Liver (tissue), 3 donors: ENCODE results near the gene STC2.

ENCODE experiments used
- FOXA1 ChIP-seq: IDR thresholded peaks from 2 replicates; pipeline ENCODE4 v1.6.1; 2016; ENCODE audit warnings: antibody characterized with exemption
- FOXA2 ChIP-seq: IDR thresholded peaks from 2 replicates; pipeline ENCODE4 v1.6.1; 2016; ENCODE audit warnings: antibody characterized with exemption
- GABPA ChIP-seq, 2 donors: IDR thresholded peaks in 1 of 2; conservative IDR thresholded peaks in 1 of 2; 2 replicates each; pipeline ENCODE4 v1.6.1; 2016; ENCODE audit warnings: antibody characterized with exemption in 2 of 2, mild to moderate bottlenecking in 1 of 2, moderate library complexity in 1 of 2
- JUND ChIP-seq, 2 donors: IDR thresholded peaks; 2 replicates each; pipeline ENCODE4 v1.6.1; 2016; ENCODE audit warnings: antibody characterized with exemption in 2 of 2
- RAD21 ChIP-seq, 2 donors: IDR thresholded peaks; 2 replicates each; pipeline ENCODE4 v1.6.1; 2016; ENCODE audit warnings: antibody characterized with exemption in 2 of 2, mild to moderate bottlenecking in 2 of 2
- SP1 ChIP-seq: IDR thresholded peaks from 2 replicates; pipeline ENCODE4 v1.6.1; 2018; ENCODE audit warnings: antibody characterized with exemption, mild to moderate bottlenecking
- TAF1 ChIP-seq: conservative IDR thresholded peaks from 2 replicates; pipeline ENCODE4 v1.6.1; 2016; ENCODE audit warnings: antibody characterized with exemption, mild to moderate bottlenecking
- YY1 ChIP-seq: IDR thresholded peaks from 2 replicates; pipeline ENCODE4 v1.6.1; 2016; ENCODE audit warnings: antibody characterized with exemption, mild to moderate bottlenecking
- TF ChIP-seq, protein P1 (sequence below): fragments of 150-350 bp; IDR thresholded peaks from 2 replicates; pipeline ENCODE4 v1.5.1; 2017; ENCODE audit warnings: improper control_type of control experiment, low read depth, low read length; ENCODE audit not compliant: missing input control
- TF ChIP-seq, protein P2 (sequence below): IDR thresholded peaks from 2 replicates; pipeline ENCODE4 v1.6.1; 2016; ENCODE audit warnings: antibody characterized with exemption
- TF ChIP-seq, protein P3 (sequence below): IDR thresholded peaks from 2 replicates; pipeline ENCODE4 v1.6.1; 2016; ENCODE audit warnings: antibody characterized with exemption
- TF ChIP-seq, protein P4 (sequence below): IDR thresholded peaks from 2 replicates; pipeline ENCODE4 v1.6.1; 2016; ENCODE audit warnings: antibody characterized with exemption
- TF ChIP-seq, protein P5 (sequence below): IDR thresholded peaks from 2 replicates; pipeline ENCODE4 v1.6.1; 2016; ENCODE audit warnings: antibody characterized with exemption, mild to moderate bottlenecking
- donor health status: healthy.
- donor health status: healthy.

DNA sequence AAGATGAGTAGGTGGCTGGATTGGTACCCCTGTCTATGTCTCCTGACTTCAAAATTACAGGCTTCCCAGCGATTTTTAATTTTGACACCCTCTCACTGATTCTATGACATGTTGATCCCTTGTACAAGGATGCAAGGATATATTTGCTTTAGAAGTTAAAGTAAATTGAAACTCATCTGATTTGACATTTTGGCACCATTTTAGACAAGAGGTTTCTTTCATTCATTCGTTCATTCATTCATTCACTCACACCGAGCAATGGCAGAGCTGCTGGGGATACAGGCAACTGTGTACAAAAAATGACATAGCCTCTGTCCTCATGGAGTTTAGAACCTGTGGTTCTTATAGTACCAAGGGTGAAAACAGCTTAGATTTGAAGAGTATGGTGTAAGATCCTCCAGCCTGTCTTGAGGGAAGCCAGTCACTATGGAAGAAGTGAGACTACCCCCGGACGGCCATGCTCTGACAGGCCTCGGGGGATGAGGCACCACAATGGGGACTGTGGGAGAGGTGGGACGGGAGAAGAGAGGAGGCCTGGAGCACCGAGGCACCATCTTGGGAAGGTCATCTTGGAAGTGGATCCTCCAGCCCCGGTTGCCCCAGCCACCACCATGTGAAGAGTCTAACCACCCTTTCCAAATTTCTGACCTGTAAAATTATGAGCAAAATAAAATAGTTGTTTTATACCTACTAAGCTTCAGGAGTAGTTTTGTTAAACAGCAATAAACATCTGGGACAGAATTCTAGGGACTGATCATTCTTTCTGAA, 16.2 kb downstream of the STC2 start:
- TF ChIP-seq, protein P1, sequence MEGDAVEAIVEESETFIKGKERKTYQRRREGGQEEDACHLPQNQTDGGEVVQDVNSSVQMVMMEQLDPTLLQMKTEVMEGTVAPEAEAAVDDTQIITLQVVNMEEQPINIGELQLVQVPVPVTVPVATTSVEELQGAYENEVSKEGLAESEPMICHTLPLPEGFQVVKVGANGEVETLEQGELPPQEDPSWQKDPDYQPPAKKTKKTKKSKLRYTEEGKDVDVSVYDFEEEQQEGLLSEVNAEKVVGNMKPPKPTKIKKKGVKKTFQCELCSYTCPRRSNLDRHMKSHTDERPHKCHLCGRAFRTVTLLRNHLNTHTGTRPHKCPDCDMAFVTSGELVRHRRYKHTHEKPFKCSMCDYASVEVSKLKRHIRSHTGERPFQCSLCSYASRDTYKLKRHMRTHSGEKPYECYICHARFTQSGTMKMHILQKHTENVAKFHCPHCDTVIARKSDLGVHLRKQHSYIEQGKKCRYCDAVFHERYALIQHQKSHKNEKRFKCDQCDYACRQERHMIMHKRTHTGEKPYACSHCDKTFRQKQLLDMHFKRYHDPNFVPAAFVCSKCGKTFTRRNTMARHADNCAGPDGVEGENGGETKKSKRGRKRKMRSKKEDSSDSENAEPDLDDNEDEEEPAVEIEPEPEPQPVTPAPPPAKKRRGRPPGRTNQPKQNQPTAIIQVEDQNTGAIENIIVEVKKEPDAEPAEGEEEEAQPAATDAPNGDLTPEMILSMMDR, result no peak
- no peak for TF ChIP-seq YY1
- no peak for TF ChIP-seq SP1
- TF ChIP-seq, protein P2, sequence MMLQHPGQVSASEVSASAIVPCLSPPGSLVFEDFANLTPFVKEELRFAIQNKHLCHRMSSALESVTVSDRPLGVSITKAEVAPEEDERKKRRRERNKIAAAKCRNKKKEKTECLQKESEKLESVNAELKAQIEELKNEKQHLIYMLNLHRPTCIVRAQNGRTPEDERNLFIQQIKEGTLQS, result no peak
- TF ChIP-seq, protein P3, sequence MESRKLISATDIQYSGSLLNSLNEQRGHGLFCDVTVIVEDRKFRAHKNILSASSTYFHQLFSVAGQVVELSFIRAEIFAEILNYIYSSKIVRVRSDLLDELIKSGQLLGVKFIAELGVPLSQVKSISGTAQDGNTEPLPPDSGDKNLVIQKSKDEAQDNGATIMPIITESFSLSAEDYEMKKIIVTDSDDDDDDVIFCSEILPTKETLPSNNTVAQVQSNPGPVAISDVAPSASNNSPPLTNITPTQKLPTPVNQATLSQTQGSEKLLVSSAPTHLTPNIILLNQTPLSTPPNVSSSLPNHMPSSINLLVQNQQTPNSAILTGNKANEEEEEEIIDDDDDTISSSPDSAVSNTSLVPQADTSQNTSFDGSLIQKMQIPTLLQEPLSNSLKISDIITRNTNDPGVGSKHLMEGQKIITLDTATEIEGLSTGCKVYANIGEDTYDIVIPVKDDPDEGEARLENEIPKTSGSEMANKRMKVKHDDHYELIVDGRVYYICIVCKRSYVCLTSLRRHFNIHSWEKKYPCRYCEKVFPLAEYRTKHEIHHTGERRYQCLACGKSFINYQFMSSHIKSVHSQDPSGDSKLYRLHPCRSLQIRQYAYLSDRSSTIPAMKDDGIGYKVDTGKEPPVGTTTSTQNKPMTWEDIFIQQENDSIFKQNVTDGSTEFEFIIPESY, result no peak
- TF ChIP-seq RAD21 (IDR thresholded peaks at IDR 0.05), result no peak
- TF ChIP-seq, protein P4, sequence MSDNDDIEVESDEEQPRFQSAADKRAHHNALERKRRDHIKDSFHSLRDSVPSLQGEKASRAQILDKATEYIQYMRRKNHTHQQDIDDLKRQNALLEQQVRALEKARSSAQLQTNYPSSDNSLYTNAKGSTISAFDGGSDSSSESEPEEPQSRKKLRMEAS, result no peak
- TF ChIP-seq, protein P5, sequence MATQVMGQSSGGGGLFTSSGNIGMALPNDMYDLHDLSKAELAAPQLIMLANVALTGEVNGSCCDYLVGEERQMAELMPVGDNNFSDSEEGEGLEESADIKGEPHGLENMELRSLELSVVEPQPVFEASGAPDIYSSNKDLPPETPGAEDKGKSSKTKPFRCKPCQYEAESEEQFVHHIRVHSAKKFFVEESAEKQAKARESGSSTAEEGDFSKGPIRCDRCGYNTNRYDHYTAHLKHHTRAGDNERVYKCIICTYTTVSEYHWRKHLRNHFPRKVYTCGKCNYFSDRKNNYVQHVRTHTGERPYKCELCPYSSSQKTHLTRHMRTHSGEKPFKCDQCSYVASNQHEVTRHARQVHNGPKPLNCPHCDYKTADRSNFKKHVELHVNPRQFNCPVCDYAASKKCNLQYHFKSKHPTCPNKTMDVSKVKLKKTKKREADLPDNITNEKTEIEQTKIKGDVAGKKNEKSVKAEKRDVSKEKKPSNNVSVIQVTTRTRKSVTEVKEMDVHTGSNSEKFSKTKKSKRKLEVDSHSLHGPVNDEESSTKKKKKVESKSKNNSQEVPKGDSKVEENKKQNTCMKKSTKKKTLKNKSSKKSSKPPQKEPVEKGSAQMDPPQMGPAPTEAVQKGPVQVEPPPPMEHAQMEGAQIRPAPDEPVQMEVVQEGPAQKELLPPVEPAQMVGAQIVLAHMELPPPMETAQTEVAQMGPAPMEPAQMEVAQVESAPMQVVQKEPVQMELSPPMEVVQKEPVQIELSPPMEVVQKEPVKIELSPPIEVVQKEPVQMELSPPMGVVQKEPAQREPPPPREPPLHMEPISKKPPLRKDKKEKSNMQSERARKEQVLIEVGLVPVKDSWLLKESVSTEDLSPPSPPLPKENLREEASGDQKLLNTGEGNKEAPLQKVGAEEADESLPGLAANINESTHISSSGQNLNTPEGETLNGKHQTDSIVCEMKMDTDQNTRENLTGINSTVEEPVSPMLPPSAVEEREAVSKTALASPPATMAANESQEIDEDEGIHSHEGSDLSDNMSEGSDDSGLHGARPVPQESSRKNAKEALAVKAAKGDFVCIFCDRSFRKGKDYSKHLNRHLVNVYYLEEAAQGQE, result no peak
- no peak for TF ChIP-seq JUND (IDR thresholded peaks at IDR 0.05)
- TF ChIP-seq GABPA (IDR thresholded peaks at IDR 0.05 in 1 of 2, conservative IDR thresholded peaks at IDR 0.05 in 1 of 2), result no peak
- no peak for TF ChIP-seq TAF1
- no peak for TF ChIP-seq FOXA2
- TF ChIP-seq FOXA1, result no peak
